Stromal cell of bone marrow (primary cell): ENCODE results near the gene ATP13A2.
A peak's percentile ranks its signal among the peaks of the same experiment; 100 is the strongest.

Source experiments
- DNase-seq: peaks from one replicate; pipeline ENCODE4 v3.0.0-alpha.2; 2012; ENCODE audit warnings: low read depth

ATP13A2 gene

DNA sequence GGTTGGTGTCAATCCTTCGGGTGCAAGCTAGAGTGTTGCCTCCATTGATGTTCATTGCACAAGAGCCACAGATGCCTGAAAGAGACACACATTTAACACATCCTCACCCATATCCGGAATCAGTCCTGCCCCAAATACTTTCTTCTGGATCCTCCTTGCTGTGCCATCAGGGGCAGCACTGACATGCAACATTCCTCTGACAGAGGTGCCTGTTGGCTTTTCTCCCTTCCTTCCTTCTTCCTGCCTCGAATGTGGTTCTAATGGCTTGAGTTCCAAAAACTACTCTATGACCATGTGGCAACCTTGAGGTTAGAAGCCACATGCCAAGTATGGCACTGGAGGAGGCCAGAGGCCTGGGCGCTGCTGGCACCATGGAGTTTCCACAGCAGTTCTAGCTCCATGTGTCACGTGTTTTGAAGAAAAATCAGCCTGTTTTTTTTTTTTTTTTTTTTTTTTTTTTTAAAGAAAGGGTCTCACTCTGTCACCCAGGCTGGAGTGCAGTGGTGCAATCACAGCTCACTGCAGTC, 17.0 kb upstream of the ATP13A2 start:
- DNase-seq: no peak

DNA sequence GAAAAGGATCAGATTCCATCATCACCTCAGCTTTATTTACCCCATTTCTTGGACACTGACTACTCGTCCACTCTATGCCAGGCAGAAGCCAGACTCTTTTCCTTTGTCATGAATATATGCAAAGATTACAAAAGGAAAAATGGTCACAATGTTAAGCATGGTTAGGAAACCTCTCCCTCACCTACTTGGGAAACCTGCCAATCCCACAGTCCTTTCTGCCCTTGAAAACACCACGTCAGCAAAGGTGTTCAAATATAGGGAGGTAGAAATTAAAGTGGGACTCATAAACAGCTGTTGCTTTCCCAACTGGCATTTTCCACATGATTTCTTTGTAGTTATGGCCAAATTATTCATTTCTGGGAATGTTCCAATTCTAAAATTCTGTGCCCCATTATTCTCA, 16.2 kb upstream of the ATP13A2 start:
- DNase-seq: no peak

DNA sequence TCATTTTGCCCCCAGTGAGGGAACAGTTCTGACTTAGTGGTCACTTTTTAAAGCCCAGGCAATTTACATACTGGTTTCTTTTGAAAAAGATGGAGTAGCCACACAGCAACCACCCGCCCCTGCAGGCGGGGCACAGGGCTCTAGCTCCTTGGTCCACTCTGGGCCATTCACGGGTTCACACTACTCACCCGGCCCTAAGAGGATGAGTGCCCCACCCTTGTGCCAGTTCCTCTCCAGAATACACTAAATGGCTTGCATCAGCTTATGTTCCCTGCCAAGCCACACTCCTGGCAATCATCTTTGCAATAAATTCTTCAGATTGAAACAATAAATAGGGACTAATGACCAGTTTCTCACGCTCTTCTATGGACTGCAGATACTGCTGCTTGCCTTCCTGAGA, 15.7 kb upstream of the ATP13A2 start:
- DNase-seq: peak; percentile 37

DNA sequence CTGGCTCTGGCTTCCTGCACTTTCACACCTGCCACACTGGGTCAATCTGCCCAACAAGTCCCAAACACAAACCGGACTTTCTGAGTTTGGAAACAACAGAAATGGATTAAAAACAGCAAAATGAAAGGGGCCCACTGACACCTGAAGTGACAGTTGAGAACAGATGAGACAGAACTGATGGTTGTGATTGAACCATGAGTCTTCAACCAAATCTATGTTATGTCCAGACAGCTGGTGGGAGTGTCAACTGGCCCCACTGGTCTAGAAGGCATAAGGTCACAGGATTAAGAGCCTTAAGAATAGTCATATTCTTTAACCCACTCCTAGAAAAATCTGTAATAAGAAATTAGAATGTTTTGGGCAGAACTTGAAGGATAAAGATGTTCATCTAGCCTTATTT, 13.0 kb upstream of the ATP13A2 start:
- no peak for DNase-seq

DNA sequence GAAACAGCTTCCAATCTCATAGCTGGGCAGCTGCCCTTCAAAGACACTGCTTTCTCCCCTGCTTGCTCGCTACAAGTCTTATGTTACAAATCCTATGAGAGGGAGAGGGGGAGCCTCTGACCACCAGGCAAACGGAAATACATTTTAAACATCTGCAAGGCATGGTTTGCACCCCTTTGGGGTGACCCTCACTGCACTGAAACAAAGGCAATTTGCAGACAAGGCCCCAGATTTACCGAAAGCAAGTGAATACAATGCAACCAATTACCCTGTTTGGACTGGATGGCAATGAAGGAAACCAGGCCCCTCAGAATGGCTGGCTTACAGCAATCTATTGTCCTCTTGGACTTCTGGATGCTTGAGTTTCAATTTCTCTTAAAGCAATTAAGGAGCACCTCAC, 11.8 kb upstream of the ATP13A2 start:
- no peak for DNase-seq

DNA sequence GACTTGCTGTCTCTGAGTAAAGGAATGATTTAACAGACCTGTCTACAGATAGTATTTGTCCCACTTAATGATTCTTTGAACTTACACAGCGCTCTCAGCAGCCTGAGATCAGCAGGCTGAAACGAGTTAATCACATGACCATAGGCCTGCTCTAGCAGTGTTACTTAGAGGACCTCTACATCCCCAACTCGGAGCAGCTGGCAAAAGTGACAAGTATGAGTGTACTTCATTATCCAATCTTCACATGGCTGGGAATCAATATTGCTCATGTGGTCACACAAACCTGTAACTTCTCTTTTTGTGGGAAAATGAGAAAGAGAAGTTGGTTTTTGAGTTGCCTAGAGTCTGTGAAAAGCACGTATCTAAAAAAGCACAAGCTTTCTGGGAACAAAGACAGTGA, 11.4 kb upstream of the ATP13A2 start:
- no peak for DNase-seq

DNA sequence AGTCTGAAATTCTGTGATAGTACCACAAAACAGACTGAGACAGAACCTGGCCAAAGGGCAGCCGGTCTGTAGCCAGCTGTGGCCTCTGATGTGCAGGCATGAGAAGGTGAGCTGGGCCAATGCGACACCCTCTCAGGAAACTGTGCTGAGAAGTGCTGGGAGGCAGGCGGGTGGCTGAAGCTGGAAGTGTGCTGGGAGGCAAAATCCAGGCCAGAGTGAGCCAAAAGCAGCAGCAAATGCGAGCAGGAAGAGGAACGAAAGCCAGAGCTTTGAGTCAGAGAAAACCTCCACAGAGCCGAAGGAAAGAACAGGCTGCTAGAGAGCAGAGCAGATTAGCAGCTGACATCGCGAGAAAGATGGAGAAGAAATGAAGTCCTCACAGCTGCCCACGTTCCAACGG, 10.2 kb upstream of the ATP13A2 start:
- DNase-seq: no peak

DNA sequence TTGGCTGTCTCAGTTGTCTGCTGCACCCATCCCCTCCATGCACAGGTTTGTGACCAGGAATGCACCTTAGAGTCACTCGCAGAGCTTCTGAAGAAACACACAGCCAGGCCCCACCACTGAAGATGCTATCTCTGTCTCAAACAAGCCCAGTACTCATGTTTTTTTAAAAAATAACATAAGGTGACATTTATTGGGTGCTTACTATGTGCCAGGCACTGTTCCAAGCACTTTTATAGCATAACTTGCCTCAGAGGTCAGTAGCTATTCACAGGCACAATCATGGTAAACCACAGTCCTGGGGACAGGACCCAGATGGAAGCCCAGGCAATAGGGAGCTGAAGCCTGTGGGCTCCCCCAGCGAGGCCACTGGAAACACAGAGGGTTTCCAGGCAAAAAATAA, 8.8 kb upstream of the ATP13A2 start:
- DNase-seq: no peak

DNA sequence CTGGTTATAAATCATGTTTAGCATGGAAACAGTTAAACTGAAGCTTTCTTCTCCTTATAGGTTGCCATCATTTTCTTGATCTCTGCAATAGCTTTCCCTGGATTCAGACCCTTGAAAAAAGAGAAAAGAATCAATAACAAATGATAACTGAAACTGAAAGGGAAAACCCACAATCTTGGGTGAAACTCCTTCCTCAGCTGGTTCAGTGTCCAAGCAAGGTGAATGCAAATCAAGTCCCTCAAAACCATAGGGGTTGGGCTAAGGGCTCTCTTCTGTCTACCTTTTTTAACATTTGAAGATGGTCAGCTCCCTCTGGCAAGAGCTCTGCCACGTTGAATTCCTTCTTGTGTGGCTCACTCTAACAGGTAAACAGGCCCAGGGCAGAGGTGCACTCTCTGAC, 7.1 kb upstream of the ATP13A2 start:
- DNase-seq: no peak

DNA sequence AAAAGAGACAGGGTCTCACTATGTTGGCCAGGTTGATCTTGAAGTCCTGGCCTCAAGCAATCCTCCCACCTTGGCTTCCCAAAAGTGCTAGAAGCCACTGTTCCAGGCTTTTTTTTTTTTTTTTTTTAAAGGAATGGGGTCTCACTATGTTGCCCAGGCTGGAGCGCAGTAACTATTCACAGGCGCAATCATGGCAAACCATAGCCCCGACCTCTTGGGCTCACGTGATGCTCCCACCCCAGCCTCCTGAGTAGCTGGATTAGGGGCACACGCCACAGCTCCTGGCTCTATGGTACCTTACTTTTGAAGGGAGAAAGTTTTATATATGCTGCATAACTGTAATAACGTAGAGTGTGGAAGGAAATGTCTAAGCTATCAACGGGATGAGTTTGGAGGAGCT, 5.7 kb upstream of the ATP13A2 start:
- DNase-seq: no peak

DNA sequence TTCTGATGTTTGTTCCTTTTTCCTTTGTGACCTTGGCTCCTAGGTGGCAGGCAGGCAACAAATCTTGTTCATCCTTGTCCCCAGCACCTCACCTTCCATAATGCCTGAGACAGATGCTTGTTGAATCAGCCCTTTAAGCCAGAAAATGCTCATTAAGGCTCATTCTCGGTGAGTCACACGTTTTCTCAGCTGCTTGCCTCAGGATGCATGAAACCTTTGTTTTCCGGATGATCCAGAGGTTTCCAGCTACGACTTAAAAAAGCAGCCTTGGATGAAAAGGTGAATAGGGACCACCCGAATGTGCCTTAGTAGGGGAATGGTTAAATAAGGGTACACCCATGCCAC, 4.6 kb upstream of the ATP13A2 start:
- peak; percentile 24 for DNase-seq

DNA sequence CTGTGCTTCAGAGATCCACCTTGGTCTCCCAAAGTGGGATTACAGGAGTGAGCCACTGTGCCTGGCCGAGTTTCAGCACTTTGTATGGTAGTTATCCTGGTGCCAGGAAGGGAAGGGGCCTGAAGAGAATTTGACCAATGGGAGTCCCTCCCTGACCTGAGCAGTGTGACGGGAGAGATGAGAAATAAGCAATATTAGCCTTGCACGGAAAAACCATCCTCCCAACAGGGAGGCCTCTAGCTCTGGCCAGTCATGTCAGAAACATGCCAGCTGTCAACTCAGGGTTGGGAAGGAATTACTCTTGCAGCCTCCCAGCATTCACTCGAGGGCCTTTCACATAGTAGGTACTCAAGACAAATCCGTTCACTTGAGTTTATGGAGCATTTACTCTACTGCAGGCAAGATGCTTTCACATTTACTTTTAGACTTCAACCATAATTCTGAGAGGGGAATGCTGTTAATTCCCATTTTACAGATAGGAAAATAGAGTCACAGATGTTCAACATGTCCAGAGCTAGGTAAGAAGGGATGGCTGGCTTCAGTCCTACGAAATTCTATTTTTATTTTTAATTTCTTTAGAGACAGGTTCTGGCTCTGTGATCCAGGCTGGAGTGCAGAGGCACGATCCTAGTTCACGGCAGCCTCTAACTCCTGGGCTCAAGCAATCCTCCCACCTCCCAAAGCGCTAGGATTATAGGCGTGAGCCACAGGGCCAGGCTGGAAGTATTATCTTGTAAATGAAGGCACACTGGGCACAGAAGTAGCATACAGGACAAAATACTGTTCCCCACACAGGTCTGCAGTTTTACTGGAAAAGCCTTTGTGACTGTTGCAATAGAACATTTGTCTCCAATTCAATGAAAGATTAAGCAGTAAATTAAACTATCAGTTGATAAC, 3.2 kb upstream of the ATP13A2 start:
- DNase-seq: no peak

DNA sequence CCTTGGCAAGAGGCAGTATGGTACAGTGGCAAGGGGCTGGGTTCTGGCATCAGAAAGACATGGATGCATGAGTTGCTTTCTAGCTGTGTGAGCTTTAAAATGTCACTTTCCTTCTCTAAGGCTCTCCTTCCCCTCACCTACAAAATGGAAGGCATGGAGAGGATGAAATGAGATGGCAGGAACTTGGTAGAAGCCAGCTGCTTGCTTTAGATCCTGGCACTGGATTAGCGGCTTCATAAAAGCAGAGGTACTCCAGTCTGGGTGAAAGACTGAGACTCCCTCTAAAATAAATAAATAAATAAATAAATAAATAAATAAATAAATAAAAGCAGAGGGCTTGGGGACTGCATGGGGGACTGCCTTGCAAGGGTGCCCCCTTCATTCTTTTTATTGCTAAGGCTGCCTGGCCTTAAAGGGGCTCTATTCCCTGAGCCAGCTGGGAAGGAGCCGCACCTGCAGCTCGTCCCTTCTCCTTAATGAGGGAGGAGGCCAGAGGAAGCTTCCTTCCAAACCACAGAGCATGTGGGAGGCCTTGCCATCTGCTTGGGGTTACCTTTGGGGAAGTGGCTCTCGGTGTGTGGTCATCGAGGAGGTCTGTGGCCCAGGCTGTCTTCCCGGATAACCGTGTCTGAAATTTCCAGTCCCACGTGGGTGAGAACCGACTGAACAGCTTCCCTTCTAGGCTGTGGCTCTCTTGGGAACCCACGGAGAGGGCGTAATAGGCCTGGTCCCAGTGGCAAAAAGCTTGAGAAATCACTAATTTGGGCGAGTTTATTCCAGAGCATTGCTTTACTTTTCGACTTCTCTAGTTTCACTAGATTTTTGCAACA, 2.0 kb upstream of the ATP13A2 start:
- DNase-seq: no peak

DNA sequence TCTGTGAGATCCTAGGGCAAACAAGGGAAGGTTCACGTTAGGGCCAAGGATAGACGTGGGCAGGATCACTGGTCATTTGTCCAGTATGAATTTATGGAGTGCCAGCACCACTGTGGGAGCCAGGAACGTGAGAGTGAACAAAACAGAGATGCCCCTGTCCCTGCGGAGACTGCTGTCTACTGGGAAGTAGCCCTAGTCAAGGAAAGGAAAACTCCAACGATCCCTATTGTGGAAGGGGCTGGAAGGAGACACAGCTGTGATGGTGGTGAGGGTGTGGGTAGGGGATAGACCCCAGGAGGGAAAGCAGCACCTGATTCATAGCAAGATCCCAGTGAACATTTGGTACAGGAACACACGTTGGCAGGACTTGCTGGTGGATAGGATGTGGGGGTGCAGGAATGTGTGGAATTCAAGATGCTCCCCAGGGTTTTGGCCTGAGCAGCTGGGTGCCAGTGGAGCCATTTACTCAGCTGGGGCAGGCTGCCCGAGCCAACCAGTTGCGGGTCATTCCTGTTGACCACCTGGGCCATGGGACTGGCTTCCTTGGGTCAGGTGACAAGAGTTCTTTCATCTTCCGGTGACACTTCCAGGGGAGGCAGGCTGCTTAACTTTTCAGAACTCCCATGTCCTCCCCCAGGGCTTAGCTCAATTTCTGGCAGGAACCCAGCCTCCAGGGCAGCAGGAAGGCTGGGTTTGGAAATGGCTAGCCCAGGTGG, 1.2 kb upstream of the ATP13A2 start:
- no peak for DNase-seq

DNA sequence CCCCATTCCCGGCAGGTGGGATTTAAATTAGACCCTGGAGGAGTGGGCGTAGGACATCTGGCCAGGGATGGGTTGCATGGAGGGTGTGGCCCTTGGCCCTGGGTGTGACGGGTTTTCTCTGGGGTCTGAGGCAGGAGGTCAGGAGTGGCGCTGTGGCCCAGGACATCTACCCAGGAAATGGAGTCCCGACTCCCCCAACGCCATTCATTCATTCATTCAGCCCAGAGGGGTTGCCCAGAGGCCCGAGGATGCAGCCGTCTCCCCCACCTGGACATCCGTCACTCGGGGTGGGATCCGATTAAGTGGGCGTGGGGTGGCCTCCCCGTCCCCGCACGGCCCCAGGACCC, 663 bp downstream of the ATP13A2 start:
- no peak for DNase-seq

DNA sequence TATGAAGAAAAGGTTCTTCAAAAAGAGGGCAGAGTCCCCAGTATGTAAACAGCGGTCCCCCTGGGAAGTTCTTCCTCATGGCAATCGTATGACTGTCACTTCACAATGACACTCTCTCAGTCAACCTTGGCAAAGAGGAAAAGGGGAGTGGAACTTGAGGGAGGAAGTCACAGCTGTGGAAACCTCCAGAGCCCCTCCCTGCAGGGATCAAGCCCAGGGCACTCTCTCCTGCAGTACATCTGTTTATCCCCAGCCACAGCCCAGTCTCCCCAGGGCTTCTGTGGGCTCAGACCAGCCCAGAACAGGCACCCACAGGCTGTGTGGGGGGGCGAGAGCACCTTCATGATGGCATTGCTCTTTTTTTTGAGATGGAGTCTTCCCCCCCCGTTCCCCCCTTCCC, 2.0 kb downstream of the ATP13A2 start:
- DNase-seq: no peak

DNA sequence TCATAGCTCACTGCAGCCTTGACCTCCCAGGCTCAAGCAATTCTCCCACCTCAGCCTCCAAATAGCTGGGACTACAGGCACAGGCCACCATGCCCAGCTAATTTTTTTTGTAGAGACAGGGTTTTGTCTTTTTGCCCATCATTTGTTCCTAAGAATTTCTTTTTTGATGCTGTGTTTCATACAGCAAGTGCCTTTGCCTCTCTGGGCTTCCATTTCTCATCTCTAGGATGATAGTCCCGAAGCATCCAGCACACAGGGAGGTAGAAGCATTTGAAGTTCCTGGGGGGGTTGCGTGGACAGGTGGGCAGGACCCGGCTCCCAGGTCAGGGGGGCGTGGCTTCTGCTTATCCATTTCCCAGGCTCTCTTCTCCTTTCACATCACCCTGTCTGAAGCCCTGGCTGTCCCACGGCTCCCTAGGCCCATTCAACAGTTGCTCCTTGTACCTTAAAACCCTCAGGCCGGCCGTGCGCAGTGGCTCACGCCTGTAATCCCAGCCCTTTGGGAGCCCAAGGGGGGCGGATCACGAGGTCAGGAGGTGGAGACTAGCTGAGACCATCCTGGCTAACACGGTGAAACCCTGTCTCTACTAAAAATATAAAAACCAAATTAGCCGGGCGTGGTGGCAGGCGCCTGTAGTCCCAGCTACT, 3.4 kb downstream of the ATP13A2 start:
- no peak for DNase-seq

DNA sequence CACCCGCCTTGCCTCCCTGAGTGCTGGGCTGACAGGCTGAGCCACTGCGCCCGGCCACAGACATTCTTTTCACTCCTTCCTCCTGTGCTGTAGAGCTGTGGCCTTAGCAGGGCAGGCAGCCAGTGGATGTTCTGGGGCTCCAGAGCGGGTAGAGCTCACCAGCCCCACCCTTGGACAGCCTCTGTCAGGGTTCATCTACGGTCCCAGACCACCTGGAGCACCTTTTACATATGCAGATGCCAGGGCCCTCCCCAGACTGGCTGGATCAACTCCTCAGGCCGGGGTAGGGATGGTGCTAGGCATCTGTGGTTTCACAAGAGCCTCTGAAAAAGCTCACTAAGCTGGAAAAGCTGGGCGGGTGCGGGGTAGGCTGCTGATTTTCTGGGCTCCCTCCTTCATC, 4.6 kb downstream of the ATP13A2 start:
- DNase-seq: no peak

DNA sequence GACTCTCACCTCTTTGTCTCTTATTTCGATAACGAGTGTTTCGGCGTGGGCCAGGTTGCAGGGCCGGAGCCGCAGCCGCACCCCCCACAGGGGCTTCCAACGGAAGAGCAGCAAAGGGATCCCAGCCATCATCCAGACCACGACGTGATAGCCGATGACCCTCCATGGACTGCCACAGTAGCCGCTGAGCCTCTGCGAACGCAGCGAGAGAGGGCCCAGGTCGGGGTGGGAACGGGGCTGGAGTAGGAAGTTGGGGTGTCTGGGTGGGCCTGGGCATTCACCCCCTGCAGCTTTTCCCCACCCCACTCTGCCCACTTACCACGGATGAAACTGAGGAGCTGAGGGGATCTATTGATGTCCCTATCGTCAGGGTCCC, 6.4 kb downstream of the ATP13A2 start:
- DNase-seq: no peak

DNA sequence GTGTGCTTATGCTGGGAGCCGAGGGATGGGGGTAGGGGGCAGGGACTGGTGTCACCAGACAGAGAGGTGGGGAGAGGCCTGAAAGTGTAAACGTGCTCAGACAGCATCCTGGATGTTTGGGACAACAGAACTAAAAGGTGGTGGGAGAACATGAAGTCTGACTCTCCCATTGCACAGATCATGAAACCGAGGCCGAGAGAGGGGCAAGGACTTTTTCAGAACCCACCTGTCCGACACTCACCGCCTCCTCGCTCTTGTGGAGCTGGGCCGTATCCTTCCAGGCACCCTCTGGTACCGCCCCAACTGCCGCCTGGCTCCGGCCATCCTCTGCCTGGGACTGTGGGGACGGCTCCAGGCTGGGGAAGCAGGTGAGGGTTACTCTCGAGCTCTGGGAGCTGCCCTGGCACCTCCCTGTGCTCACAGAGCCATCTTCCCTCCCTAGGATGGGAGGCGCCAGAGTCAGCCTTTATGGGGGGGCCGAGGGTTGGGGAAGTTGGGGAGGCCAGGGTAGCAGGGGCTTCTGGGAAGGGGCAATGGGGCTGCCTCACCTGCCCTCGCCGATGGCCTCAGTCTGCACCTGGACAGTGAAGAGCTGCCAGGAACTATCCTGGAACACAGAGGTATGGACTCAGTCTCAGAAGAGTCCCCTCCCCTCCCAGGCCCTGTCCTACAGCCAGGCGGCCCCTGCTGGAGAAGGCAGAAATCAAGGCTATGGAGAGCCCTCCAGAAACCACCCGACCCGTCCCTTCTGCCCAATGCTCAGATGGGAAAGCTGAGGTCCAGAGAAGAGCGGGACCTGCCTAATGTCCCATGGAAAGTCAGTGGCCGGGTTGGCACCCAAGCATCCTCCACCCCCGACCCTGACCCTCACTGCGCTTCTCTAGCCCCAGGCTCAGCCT, 7.0 kb downstream of the ATP13A2 start:
- no peak for DNase-seq

DNA sequence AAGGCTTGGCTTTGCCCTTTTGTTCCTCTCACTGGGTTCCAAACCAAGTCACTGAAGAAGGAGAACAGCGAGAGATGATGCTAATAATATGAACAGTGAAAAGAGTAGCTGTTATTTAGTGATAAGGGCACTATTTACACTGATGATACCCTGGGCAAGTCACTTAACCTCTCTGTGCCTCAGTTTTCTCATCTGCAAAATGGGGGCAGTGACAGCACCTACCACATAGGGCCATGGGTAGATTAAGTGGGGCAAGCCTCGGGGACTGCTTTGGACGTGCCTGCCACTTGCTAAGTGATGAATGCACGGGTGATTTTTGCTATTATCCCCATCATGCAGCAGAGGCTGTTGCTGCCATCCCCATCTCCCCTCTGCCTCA, 9.2 kb downstream of the ATP13A2 start:
- DNase-seq: no peak
